HG02970 (cell line): Measurements from ENCODE around the gene BLOC1S4.
"Not testable (repeated sequence)": the region's sequence is repeated elsewhere in the genome, so short reads cannot be mapped to it uniquely, and the experiment has no call there.

ENCODE experiments used
- ATAC-seq: cut with Tn5 transposase; IDR thresholded peaks from one replicate; pipeline ENCODE4 v1.9.1; 2021; ENCODE audit warnings: mild to moderate bottlenecking, moderate library complexity, moderate number of reproducible peaks; ENCODE audit not compliant: unreplicated experiment, low FRiP score

Gene BLOC1S4

DNA sequence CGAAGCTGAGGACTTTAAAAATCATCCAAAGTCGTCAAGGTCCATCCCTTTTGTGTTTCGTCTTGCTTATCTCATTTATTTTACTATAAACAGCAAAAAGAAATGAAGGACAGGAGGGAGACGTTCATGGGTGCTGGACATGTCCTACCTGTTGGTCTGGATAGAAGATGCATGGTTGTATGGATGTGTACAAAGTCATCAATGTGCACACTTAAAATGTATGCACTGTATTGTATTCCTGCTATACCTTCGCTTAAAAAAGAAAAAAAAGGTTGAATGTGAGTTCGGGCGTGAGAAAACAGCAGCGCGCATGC, 313 bp upstream of the BLOC1S4 start:
- ATAC-seq = no peak

DNA sequence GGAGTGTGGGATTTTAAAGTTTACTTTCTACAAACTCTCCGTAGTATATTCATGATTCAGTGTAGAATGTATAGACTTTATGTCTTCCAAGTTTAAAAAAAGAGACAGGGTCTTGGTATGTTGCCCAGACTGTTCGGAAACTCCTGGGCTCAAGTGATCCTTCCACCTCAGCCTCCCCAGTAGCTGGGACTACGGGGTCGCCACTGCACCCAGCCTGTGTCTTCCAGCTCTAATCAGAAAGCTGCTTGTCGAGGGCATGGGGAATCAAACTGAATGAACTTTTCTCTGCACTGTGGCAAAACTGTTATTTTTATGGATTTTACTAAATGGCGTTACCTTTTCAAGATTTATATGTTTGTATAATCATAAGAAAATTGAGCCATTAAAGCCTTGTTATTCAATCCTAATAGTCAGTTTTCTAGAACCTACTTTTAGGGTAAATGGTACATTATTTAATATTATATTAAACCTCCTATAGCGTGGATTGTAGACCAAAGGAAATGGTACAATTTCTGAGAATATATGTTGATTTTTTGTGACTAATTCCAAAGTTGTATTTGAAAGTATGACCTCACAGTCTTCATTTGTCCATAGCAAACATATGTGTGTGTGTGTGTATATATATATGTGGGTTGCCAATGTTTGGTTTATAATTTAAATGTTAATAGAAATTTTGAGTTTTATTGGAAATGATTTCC, 1.1 kb downstream of the BLOC1S4 start:
- ATAC-seq = no peak

DNA sequence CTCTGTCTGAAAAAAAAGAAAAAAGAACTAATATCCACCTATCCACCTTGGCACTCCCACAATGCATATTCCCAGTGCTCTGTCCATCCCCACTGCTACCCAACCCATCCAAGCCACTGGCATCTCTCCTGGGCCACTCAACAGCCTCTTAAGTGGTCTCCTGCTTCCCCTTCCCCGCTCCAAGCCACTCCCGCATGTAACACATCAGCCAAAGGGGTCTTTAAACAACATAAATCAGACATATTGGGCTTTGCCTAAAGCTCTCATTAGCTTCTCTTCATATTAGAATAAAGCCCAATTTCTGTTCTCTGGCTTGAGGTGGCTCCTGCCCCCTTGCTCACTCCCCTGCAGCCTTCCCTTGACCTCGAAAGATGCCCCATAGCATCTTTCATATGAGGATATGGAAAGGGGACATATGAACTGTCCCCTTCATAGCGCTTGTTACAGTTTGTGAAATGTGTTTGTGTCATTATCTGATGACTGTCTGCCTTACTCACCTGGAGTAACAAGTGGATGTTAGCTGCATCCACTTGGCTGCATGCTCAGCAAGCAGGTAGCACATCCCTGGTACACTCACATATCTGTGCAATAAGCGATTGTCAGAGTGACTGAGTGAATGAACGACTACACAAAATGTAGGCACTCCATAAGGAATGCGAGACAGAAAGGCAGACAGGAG, 3.1 kb downstream of the BLOC1S4 start:
- no peak for ATAC-seq

DNA sequence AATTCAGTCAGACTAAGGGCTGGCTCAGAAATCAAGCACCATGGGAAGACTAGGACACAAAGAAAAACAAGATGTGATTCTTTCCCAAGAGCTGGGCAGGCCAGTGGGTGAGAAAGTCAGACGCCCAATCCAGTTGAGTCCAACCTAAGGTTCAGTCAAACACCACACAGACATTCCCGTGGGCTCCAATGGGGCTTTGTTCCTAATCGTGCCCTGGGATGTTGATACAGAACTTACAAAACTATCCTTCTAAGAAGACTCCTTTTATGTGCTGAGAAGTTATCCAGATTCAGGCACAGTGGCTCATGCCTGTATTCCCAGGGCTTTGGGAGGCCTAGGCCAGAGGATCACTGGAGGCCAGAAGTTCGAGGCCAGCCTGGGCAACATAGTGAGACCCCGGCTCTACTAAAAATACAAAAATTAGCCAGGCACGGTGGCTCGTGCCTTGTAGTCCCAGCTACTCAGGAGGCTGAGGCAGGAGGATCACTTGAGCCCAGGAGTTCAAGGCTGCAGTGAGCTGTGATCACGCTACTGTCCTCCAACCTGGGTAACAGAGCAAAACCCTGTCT, 3.7 kb downstream of the BLOC1S4 start:
- no peak for ATAC-seq

DNA sequence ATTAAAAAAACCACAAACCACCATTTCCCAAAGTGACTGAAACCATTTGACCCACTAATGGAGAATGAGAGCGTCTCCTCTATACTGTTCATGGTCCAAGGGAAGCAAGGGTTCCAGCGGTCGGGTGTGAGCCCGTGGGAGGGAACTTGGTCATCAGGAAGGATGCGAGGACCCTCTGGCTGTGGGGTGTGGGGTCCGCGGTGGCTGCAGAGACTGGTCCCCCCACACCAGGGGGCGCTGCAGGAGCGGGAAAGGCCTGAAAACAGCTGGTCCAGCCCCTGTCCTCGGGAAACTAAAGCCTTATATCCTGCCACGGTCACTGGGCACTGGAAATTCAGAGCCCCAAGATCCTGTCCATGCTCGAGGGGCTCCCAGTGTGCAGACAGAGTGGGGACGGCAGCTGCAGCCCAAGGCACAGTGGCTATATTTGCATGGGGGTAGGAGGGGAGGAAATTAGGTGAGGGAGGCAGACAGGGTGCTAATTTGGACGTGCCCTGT, 4.3 kb downstream of the BLOC1S4 start:
- ATAC-seq = no peak

DNA sequence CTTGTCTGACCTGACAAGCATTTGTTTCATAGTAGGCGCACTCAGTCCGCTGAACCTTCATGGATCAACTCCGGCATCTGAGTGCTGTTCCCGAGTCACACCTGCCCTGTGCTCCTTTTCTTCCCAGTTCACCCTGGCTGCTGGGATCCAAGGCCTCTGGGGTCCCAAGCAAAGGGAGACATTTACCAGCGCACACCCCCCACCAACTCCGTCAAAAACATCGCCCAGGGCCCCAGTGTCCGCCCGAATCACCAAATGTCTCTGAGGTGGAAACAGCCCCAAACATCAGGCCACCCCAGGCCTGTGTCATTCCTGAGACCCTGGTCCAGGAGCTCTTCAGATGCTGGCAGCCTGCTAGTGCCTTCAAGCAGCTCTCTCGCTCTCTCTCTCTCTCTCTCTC, 5.1 kb downstream of the BLOC1S4 start:
- ATAC-seq = no peak

DNA sequence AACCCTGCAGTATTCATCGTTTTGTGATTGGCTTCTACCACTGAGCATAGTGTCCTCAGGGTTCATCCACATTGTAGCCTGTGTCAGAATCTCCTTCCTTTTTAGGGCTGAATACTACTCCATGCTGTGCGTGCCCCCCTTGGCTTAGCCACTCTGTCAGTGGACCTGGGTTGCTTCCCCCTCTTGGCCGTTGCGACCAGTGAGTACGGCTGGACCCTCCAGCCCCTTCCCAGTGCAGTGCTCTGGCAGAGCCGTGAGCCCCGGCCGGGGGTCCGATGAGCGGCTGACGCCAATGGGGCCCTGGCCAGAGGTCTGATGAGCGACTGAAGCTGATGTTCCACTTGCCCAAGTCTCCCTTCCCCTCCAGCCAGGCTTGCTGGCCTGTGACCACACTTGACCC, 6.9 kb downstream of the BLOC1S4 start:
- no peak for ATAC-seq

DNA sequence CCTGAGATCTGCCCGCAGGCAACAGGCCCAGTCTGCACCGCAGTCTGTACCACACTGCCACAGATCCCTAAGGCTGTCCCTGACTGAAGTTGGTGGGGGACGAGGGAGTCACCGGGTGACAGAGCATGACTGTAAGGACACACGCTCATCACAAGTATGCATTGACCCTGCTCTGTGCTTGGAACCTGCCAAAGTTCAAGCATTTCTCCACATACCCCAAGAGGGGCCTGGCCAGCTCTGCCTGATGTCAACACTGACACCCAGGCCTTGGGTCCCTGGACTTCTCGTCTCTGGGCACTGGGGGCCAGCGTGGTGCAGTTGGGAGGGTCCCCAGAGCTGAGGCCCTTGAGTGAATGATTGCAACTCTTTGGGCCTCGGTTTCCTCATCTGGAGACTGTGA, 7.9 kb downstream of the BLOC1S4 start:
- ATAC-seq = no peak

DNA sequence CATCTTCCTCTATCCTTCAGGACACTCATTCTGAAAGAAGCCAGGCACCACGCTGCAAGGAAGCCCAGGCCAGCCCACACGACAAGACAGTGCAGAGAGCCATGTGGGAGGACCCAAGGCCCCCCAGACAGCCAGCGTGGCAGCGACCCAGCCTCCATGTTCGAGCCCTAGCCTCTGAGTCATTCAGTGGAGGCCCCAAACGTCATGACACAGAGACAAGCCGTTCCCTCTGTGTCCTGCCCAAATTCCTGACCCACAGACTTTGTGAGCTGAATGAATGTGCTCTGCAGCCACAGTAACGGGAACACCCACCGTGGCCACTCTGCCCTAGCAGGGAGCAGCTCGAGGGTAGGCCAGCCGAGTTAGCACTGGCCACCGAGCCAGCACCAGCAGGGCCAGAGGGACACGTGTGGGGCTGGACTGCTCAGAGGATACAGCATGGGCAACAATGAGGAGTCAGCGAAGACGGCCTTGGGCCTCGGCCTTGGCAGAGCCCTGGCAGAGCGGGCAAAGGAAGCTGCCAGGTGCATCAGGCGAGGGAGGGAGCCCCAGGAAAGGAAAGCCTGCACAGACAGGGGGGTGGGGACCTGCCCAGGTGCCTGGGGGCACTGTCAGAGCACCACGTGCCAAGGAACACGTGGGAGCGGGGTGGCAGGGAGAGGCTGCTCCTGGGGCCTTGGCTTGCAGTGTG, 8.6 kb downstream of the BLOC1S4 start:
- no peak for ATAC-seq

DNA sequence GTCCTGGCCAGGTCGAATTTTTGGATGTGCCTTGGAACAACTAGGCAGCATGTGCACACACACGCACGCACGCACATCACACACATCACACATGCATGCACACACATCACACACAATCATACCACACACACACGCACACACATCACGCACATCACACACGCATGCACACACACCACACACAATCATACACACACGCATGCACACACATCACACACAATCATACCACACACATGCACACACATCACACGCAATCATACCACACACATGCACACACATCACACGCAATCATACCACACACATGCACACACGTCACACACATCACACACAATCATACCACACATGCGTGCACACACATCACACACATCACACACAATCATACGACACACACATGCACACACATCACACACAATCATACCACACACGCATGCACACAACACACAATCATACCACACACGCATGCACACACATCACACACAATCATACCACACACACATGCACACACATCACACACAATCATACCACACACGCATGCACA, 9.5 kb downstream of the BLOC1S4 start:
- ATAC-seq = not testable (repeated sequence)

DNA sequence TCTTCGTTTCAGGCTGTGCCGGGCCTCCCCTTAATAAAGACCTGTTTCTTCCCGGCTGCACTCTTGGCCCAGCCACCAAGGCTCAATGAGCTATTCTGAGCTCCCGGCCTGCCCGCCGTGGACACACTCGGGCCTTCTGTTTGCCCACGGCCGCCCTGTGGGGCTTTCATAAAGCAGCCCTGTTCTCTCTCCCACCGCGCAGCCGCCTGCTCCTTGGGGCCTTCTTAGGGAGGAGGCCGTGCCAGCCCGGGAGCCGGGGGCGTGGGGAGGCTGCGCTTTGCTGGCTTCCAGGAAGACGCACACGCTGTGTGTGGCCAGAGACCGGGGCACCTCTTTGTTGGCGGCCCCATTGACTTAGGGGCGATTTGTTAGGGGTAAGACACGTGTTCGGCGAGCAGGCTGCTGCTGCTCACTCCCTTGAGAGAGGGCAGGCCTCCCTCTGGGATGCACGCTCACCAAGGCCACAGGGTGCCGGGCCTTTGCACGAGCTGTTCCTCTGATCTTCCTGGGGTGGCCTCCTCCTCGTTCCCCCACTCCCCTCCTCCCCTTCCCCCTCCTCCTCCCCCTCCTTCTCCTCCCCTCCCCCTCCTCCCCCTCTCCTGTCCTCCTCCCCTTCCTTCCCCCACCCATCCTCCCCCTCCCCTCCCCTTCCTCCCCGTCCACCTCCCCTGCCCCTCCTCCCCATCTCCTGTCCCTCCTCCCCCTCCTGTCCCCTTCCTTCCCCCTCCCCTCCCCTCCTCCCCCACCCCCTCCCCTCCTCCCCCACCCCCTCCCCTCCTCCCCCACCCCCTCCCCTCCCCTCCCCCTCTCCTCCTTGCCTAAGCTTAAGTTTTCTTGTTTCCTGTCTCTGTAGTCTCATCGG, 11.3 kb downstream of the BLOC1S4 start:
- ATAC-seq = no peak

DNA sequence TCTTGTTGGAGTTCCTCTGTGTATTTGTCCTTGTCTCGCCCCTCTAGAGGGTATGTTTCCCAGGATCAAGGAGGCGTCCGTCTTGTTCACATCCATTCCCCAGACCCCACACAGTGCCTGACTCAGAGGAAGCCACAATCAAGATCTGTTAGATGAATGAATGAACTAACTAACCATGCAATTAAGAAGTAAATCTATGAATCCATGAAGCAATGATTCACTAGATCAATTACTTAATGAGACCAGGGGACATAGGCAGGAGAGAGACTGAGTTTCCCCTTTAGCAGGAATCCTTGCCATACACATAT, 11.9 kb downstream of the BLOC1S4 start:
- ATAC-seq = no peak

DNA sequence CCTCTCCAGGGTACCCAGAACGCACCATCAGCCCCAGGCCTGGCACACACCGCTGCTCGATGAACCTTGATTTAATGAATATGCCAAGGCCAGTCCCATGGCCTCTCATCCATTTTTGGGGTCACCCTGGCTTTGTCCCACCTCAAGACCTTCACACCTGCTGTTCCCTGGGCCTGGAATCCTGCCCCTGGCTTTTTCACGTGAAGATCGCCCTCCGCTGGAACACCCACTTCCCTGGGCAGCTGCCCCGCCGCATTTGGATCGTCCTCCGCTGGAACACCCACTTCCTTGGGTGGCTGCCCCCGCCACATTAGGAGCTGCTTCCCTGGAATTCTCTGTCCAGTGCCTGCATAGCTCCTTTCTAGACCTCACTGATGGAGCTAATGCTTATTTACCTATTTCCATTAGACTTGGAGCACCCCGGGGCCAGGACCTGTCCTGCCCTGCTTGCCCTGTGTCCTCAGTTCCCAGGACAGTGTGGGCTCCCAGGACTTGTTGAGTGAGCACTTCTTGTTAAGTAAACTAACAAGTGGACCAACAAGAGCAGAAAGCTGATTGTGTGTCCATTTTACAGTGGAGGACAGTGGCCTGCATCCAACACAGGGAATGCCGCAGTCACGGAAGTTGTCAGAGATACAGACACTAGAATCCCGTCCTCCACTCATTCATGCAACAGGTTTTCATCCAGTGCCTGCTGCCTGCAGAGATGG, 12.5 kb downstream of the BLOC1S4 start:
- no peak for ATAC-seq

DNA sequence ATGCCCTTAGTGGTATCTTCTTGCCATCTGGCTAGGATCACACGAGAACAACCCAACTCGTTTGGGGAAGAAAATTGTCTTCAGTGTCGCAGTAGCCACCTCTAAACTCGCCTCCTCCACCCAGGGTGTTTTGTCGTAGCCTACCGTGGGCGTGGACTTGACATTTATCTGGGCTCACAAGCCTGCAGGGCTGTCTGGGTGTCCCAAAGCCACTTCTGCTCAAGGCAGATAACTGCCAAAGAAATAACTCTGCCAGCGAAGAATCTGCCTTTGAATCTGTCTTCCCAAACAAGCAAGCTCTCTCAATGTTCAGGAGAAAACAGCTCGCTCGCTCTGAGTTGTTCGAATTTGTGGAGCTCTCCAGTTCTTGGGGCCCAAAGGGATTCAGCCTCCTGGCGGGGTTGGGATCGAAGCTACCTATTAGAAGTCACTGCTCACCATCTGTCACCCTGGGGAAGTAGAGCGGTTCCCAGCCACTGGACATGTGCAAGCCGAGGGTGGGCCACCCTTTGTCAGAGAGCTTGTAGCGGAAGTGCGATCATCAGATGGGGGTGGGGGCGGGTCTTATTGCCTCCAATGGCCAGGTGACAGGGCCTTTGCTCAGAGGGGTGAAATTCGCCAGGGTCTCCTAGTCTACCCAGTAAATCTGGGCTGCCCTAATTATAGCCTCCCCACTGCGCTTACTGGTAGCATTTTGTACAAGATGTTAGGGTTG, 14.8 kb downstream of the BLOC1S4 start:
- no peak for ATAC-seq

DNA sequence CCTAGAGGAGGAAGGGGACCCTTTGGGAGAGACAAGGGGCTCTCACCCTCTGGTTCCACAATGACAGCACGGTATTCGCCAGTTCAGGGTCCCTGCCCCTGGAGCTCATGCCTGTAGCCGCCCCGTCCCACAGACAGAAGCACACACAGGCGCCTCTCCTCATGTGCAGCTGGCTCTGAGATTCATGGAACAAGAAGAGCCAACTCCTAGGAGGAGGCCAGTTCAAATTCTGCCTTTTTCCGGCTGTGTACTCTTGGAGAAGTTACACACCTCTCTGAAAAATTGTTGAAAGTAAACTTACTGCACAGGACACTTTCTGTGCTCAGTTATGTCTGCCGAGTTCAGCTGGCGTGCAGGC, 15.3 kb downstream of the BLOC1S4 start:
- ATAC-seq = no peak

DNA sequence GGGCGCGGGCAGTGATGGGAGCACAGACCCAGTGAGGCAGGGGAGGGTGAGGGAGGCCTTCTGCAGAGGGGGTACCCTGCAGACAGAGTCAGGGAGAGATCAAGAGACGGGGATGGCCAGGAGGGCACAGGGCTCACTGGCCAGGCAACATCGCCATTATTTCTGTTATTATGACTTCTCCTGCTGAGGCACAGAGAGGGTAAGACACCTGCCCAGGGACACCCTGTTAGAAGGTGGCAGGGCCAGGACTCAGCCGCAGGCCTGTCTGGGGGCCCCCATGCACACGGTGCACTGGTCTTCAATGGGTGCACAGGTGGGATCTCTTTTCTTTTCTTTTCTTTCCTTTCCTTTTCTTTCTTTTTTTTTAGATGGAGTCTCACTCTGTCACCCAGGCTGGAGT, 15.8 kb downstream of the BLOC1S4 start:
- ATAC-seq = no peak

DNA sequence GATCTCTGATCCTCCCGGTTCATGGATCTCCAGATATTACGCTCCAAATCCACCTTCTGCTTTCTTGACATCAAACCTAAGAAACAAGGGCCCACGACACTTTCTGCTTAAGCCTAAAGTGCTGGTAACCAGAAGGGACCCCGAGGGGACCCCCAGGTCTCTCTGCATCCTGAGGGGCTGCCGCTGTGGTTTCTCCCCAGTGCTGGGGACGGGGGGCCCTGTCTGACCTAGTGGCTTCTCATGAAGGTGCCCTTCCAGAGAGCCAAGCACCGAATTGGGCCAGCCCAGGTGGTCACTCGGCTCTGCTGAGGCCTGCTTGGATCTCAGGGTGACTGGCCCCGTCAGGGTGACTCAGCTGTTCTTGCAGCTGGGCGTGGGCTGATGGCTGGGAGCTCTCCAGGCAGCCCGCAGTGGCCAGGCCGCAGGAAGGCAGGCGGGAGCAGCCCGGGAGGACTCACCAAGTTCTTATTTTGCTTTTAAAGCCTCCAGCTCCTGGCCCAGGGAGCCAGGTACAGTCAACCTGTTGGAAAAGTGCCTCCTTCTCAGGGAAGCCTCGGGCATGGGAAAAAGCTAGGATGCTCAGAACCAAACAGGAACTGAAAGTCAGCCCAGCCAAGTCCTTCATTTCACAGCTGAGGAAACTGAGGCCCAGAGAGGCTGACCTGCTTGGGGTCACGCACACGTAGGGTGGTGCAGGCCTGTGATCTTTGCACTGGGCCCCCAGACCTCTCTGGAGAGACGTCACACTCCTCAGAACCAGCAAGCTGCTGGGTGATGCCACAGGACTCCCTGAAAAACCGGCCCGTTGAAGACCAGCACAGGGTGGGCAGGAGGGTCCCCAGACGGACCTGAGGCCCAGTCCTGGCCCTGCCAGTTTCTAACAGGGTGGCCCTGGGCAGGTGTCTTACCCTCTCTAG, 16.7 kb downstream of the BLOC1S4 start:
- ATAC-seq = no peak
